H1 (cell line): ENCODE results near the gene SPTB. TPM values are rescaled to one million over a fixed set of nuclear protein-coding genes. Genes with fewer than 3 reads are reported as not detected.
A peak's percentile ranks its signal among the peaks of the same experiment; 100 is the strongest.

Experiments
- CREB1 ChIP-seq: IDR thresholded peaks from 2 replicates; pipeline ENCODE4 v1.6.1; 2012; ENCODE audit warnings: inconsistent platforms
- EZH2 ChIP-seq: fragments of 200-600 bp; sonication (generic); IDR thresholded peaks from 2 replicates; pipeline ENCODE4 v1.7.1; 2012; ENCODE audit warnings: low read depth, mild to moderate bottlenecking, moderate library complexity, low read length, inconsistent platforms; ENCODE audit not compliant: severe bottlenecking
- FOSL1 ChIP-seq: IDR thresholded peaks from 2 replicates; pipeline ENCODE4 v1.6.1; 2011; ENCODE audit warnings: mild to moderate bottlenecking, low read depth, low read length, moderate library complexity; ENCODE audit not compliant: insufficient read depth
- GTF2F1 ChIP-seq: IDR thresholded peaks from 2 replicates; pipeline ENCODE4 v1.6.1; 2012; ENCODE audit warnings: low read depth, low read length, improper control_type of control experiment, borderline replicate concordance
- HDAC2 ChIP-seq, 2 experiments: fragments of 300-600 bp in 1 of 2; sonication (generic) in 1 of 2; IDR thresholded peaks; 2 replicates each; pipeline ENCODE4 v1.6.1; 2011 to 2012; ENCODE audit warnings: low read depth in 2 of 2, low read length in 2 of 2, mild to moderate bottlenecking in 2 of 2, moderate library complexity in 2 of 2, borderline replicate concordance in 1 of 2, inconsistent platforms in 1 of 2
- MAFK ChIP-seq: IDR thresholded peaks from 2 replicates; pipeline ENCODE4 v1.6.1; 2012; ENCODE audit warnings: low read depth, mild to moderate bottlenecking, improper control_type of control experiment, low read length
- NANOG ChIP-seq: IDR thresholded peaks from 2 replicates; pipeline ENCODE4 v1.6.1; 2011; ENCODE audit warnings: low read length, low read depth, mild to moderate bottlenecking, inconsistent platforms; ENCODE audit not compliant: insufficient read depth, poor library complexity, severe bottlenecking
- PHF8 ChIP-seq: fragments of 200-600 bp; sonication (generic); conservative IDR thresholded peaks from 2 replicates; pipeline ENCODE4 v1.7.1; 2012; ENCODE audit warnings: low read depth, mild to moderate bottlenecking, inconsistent platforms, low read length, moderate library complexity
- RNF2 ChIP-seq: fragments of 200-900, 300-1000 bp; sonication (generic); IDR thresholded peaks from 2 replicates; pipeline ENCODE4 v1.7.1; 2016; ENCODE audit warnings: borderline replicate concordance, low read depth, mild to moderate bottlenecking, antibody characterized with exemption, low read length; ENCODE audit not compliant: poor library complexity, severe bottlenecking; ENCODE audit errors: missing control alignments
- RXRA ChIP-seq: IDR thresholded peaks from 2 replicates; pipeline ENCODE4 v1.6.1; 2011; ENCODE audit warnings: low read depth, mild to moderate bottlenecking, low read length, moderate library complexity; ENCODE audit not compliant: insufficient read depth
- SAP30 ChIP-seq: fragments of 300-600 bp; sonication (generic); IDR thresholded peaks from 2 replicates; pipeline ENCODE4 v1.7.1; 2012; ENCODE audit warnings: low read length, moderate library complexity, mild to moderate bottlenecking, inconsistent platforms; ENCODE audit not compliant: insufficient read depth, insufficient replicate concordance
- SIRT6 ChIP-seq: IDR thresholded peaks from one replicate; pipeline ENCODE4 v1.7.1; 2012; ENCODE audit warnings: low read length, inconsistent platforms
- SP4 ChIP-seq: IDR thresholded peaks from 2 replicates; pipeline ENCODE4 v1.6.1; 2012; ENCODE audit warnings: low read length, inconsistent platforms
- SUZ12 ChIP-seq: fragments of 200-600 bp; sonication (generic); IDR thresholded peaks from 2 replicates; pipeline ENCODE4 v1.6.1; 2012; ENCODE audit warnings: mild to moderate bottlenecking, inconsistent platforms, low read length, moderate library complexity, mixed read lengths
- TAF7 ChIP-seq: optimal IDR thresholded peaks from 2 replicates; pipeline ENCODE3; 2011; ENCODE audit warnings: low read depth, mild to moderate bottlenecking, inconsistent platforms, low read length, moderate library complexity, borderline replicate concordance
- TCF12 ChIP-seq: IDR thresholded peaks from 2 replicates; pipeline ENCODE4 v1.6.1; 2011; ENCODE audit warnings: low read depth, mild to moderate bottlenecking, low read length
- polyA plus RNA-seq, 7 experiments: library from polyadenylated mRNA; depleted of rRNA in 3 of 7; stranded (reverse) in 5 of 7; unstranded in 2 of 7; fragments of >200 nt in 5 of 7; fragments of 200-250 nt in 2 of 7; gene quantifications; 1 replicate in 5 of 7; 2 replicates in 1 of 7; 4 replicates in 1 of 7; pipeline versions ENCODE4 v1.2.1 to v1.2.3, GENCODE V29; 2011 to 2013; ENCODE audit warnings: missing spikeins in 2 of 7, mixed read lengths in 2 of 7
- total RNA-seq: library from RNA; stranded (reverse); fragmentation: NEBNext Ultra II Directional; extraction: Animal tissue kit (Norgen Biotek cat#: 25700); gene quantifications from 2 replicates; pipeline ENCODE4 v1.2.1, GENCODE V29; 2021
- TF ChIP-seq, protein P1 (sequence below), 3 experiments: IDR thresholded peaks; 1 replicate in 2 of 3; 2 replicates in 1 of 3; pipeline versions ENCODE4 v1.5.1 to v1.6.1; 2011; ENCODE audit warnings: low read length in 3 of 3, mild to moderate bottlenecking in 3 of 3, inconsistent platforms in 2 of 3, low read depth in 1 of 3, moderate library complexity in 1 of 3; ENCODE audit not compliant: insufficient read depth in 1 of 3; ENCODE audit errors: control extremely low read depth in 1 of 3
- TF ChIP-seq, protein P2 (sequence below): IDR thresholded peaks from 2 replicates; pipeline ENCODE4 v1.6.1; 2012; ENCODE audit warnings: inconsistent platforms

SPTB gene
- total and polyA plus RNA-seq, 2 of the 8 experiments (the other 6 are each of a cell fraction or from before 2014, with no cell fraction given): 0.30 to 2.4 TPM

DNA sequence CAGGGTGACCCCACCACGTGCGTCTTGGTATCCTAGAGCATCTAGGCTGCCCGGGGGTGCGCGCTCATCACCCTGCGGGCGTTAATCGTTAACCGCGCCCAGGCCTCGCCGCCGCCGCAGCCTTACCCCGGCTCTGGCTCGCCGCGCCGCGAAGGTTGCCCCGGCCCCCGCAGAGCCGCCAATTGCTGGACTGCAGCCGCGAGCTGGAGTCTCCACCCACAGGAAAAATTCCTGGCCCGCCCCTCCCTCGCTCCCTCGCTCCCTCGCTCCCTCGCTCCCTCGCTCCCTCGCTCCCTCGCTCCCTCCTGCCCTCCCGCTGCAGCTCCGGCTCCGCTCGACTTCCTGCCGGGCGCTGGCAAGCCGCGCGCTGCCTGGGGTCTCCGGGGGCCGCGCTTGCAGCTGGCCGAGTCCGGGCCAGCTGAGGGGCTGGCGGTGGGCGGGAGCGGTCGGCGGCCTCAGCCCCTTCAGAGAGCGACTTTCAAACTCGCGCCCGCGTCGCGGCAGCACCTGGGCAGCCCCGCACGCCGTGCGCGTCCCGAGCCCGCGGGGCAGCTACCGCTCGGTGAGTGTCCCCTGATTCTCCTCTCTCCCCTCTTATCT lies 175.5 kb downstream of the SPTB start, which contains the start of gene PLEKHG3 (continued):
- no peak for TF ChIP-seq SIRT6
- no peak for TF ChIP-seq SP4
- TF ChIP-seq, protein P1, sequence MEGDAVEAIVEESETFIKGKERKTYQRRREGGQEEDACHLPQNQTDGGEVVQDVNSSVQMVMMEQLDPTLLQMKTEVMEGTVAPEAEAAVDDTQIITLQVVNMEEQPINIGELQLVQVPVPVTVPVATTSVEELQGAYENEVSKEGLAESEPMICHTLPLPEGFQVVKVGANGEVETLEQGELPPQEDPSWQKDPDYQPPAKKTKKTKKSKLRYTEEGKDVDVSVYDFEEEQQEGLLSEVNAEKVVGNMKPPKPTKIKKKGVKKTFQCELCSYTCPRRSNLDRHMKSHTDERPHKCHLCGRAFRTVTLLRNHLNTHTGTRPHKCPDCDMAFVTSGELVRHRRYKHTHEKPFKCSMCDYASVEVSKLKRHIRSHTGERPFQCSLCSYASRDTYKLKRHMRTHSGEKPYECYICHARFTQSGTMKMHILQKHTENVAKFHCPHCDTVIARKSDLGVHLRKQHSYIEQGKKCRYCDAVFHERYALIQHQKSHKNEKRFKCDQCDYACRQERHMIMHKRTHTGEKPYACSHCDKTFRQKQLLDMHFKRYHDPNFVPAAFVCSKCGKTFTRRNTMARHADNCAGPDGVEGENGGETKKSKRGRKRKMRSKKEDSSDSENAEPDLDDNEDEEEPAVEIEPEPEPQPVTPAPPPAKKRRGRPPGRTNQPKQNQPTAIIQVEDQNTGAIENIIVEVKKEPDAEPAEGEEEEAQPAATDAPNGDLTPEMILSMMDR (IDR thresholded peaks at IDR 0.05; ENCODE audit: control extremely low read depth in 1 of 3, insufficient read depth in 1 of 3, low read depth in 1 of 3, low read length in 3 of 3): no peak
- no peak for TF ChIP-seq SUZ12
- no peak for TF ChIP-seq CREB1
- TF ChIP-seq GTF2F1: no peak
- no peak for TF ChIP-seq MAFK
- no peak for TF ChIP-seq RNF2
- no peak; the same call in 1 of the 2 replicates for TF ChIP-seq PHF8
- no peak for TF ChIP-seq TAF7
- no peak for TF ChIP-seq FOSL1
- TF ChIP-seq TCF12: no peak
- TF ChIP-seq, protein P2, sequence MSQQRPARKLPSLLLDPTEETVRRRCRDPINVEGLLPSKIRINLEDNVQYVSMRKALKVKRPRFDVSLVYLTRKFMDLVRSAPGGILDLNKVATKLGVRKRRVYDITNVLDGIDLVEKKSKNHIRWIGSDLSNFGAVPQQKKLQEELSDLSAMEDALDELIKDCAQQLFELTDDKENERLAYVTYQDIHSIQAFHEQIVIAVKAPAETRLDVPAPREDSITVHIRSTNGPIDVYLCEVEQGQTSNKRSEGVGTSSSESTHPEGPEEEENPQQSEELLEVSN: 0 out of 2 replicates have a peak, but pooled peaks have one; percentile 32
- TF ChIP-seq NANOG: peak; percentile 76
- TF ChIP-seq HDAC2 (IDR thresholded peaks at IDR 0.05; ENCODE audit: borderline replicate concordance in 1 of 2, low read depth in 2 of 2, low read length in 2 of 2): peak in 1 of 2 experiments; percentile 82; a peak in 1 of 4 replicates
- TF ChIP-seq RXRA: no peak
- no peak for TF ChIP-seq EZH2
- no peak for TF ChIP-seq SAP30
